RWPE2 (cell line): ENCODE data around the gene PTPRT.
A peak's percentile ranks its signal among the peaks of the same experiment; 100 is the strongest.

Experiments used
- ATAC-seq: fragments of 200-7000 bp; cut with Tn5 transposase; 3 replicates; pipeline ENCODE4 v1.9.1; 2021; ENCODE audit warnings: low read depth
- DNase-seq: peaks from one replicate; pipeline ENCODE4 v3.0.0-alpha.2; 2020; ENCODE audit warnings: low spot score
- H3K27ac ChIP-seq: fragments of 450-650 bp; 2 replicates; pipeline ENCODE4 v1.5.1; 2017; ENCODE audit warnings: mild to moderate bottlenecking; ENCODE audit not compliant: poor library complexity, severe bottlenecking
- H3K27me3 ChIP-seq: fragments of 250-450 bp; sonication (Bioruptor Pico); 2 replicates; pipeline ENCODE4 v1.5.1; 2021; ENCODE audit warnings: mild to moderate bottlenecking, moderate library complexity; ENCODE audit not compliant: insufficient read depth, poor library complexity, severe bottlenecking
- H3K36me3 ChIP-seq: fragments of 250-450 bp; sonication (Bioruptor Pico); 2 replicates; pipeline ENCODE4 v1.5.1; 2020; ENCODE audit warnings: low read depth, mild to moderate bottlenecking, moderate library complexity
- H3K4me1 ChIP-seq: fragments of 250-450 bp; sonication (Bioruptor Pico); 2 replicates; pipeline ENCODE4 v1.5.1; 2021; ENCODE audit warnings: mild to moderate bottlenecking, moderate library complexity; ENCODE audit not compliant: insufficient read depth, poor library complexity, severe bottlenecking
- H3K4me3 ChIP-seq: fragments of 250-450 bp; sonication (Bioruptor Pico); 2 replicates; pipeline ENCODE4 v1.5.1; 2021; ENCODE audit warnings: mild to moderate bottlenecking, moderate library complexity; ENCODE audit not compliant: severe bottlenecking
- H3K9me3 ChIP-seq: fragments of 250-450 bp; sonication (Bioruptor Pico); 2 replicates; pipeline ENCODE4 v1.5.1; 2021; ENCODE audit warnings: mild to moderate bottlenecking, moderate library complexity; ENCODE audit not compliant: severe bottlenecking
- CTCF ChIP-seq: fragments of 450-650 bp; IDR thresholded peaks from one replicate; pipeline ENCODE4 v1.5.1; 2017; ENCODE audit warnings: mild to moderate bottlenecking, moderate library complexity; ENCODE audit not compliant: poor library complexity, severe bottlenecking

The PTPRT gene

DNA sequence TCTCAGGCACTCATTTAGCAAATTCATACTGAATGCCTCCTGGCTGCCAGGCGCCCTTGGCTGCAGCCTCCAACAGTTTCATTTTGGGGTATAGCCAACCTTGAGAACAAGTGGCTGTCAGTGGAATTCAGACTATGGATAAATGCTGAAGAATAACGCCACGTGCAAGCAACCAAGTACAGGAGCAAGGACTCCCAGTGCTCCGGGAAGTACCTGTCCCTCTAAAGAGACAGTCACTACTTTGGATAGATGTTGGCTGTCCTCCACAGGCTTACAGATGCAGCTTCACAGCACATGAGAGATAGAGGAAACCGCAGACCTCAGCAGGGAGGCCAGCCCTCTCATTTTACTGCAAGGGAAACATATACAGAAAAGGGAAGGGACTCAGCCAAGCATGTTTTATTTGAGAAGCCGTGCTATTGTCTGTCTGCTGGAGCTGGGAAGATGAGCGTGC is 658.2 kb downstream of the PTPRT start:
- Histone ChIP-seq H3K27me3 (peaks cover 16% of the 10 kb centered on the region), H3K4me3 (no peak overlapping the region), H3K36me3 (no peaks in the 10 kb centered on the region), H3K4me1 (no peaks in the 10 kb centered on the region), H3K9me3 (no peaks in the 10 kb centered on the region), H3K27ac (no peak overlapping the region)
- no peak for TF ChIP-seq CTCF
- peak; percentile 6; the same call in 1 of the 3 replicates for ATAC-seq
- no peak for DNase-seq

- DNase-seq (no peak), ATAC-seq (peak; percentile 40; the same call in 1 of the 3 replicates)
- TF ChIP-seq CTCF, result peak; percentile 95
- Histone ChIP-seq H3K9me3 (no peaks in the 10 kb centered on the region), H3K27me3 (peaks cover 10% of the 10 kb centered on the region), H3K36me3 (no peaks in the 10 kb centered on the region), H3K27ac (no peak overlapping the region), H3K4me1 (no peaks in the 10 kb centered on the region), H3K4me3 (no peak overlapping the region)
Measured at GRCh38 chr20:42530855-42531448, 658.8 kb downstream of the PTPRT start.

GRCh38 chr20:42530191-42530590 is 659.5 kb downstream of the PTPRT start:
- ATAC-seq (no peak), DNase-seq (no peak)
- H3K36me3 ChIP-seq, result no peaks in the 10 kb centered on the region
- H3K27ac ChIP-seq, result no peak overlapping the region
- no peaks in the 10 kb centered on the region for H3K9me3 ChIP-seq
- no peak for TF ChIP-seq CTCF
- H3K4me3 ChIP-seq, result no peak overlapping the region
- no peaks in the 10 kb centered on the region for H3K4me1 ChIP-seq
- peaks cover 9% of the 10 kb centered on the region for H3K27me3 ChIP-seq

GRCh38 chr20:42524058-42524457 is 665.6 kb downstream of the PTPRT start:
- no peaks in the 10 kb centered on the region for H3K9me3 ChIP-seq
- H3K36me3 ChIP-seq, result no peaks in the 10 kb centered on the region
- TF ChIP-seq CTCF, result no peak
- H3K4me1 ChIP-seq, result no peaks in the 10 kb centered on the region
- H3K27ac ChIP-seq, result no peak overlapping the region
- DNase-seq, result no peak
- H3K27me3 ChIP-seq, result peaks cover 10% of the 10 kb centered on the region
- no peak for ATAC-seq
- no peak overlapping the region for H3K4me3 ChIP-seq

GRCh38 chr20:42516692-42517091 is 673.0 kb downstream of the PTPRT start:
- Histone ChIP-seq H3K4me1 (no peaks in the 10 kb centered on the region), H3K9me3 (peaks cover 3% of the 10 kb centered on the region), H3K27ac (no peak overlapping the region), H3K4me3 (no peak overlapping the region), H3K27me3 (peaks cover 27% of the 10 kb centered on the region), H3K36me3 (no peaks in the 10 kb centered on the region)
- ATAC-seq (no peak), DNase-seq (no peak)
- TF ChIP-seq CTCF, result no peak
